COLO668 (cell line): ENCODE data around the gene RALGAPA1.
"Not testable (repeated sequence)": the region's sequence is repeated elsewhere in the genome, so short reads cannot be mapped to it uniquely, and the experiment has no call there.

Experiments
- DNase-seq: peaks from one replicate; lab custom pipeline; 2025; ENCODE audit not compliant: unreplicated experiment; lab: John Stamatoyannopoulos, UW

RALGAPA1 gene

DNA sequence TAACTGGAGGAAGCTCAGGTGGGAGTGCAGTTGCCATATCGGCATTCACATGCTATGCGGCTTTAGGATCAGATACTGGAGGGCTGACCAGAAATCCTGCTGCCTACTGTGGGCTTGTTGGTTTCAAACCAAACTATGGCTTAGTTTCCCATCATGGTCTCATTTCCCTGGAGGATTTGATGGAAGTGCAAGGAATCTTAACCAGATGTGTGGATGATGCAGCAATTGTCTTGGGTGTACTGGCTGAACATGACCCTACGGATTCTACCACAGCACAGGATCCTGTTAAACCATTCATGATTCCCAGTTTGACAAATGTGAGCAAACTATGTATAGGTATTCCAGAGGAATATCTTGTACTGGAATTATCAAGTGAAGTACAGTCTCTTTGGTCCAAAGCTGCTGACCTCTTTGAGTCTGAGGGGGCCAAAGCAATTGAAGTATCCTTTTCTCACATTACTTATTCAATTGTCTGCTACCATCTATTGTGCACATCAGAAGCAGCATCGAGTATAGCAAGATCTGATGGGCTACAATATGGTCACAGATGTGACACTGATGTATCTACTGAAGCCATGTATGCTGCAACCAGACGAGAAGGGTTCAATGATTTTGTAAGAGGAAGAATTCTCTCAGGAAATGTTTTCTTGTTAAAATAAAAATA, 42.9 kb downstream of the RALGAPA1 start:
- no peak for DNase-seq

DNA sequence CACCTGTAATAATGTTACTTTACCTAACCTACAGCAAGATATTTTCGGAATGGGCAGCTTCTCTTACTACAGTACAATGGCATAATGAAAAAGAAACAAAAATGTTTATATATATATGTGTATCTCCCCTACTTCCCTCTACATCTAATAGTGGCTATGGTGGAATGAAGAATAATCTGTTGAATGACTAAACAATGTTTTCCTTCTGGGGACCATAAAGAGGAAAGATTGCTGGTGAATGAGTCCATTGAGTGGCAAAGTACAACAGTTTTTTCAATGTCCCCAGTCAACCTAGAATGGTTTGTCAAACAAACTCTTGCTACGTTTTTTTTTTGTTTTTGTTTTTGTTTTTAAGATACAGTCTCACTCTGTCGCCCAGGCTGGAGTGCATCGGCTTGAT, 47.2 kb downstream of the RALGAPA1 start:
- no peak for DNase-seq

DNA sequence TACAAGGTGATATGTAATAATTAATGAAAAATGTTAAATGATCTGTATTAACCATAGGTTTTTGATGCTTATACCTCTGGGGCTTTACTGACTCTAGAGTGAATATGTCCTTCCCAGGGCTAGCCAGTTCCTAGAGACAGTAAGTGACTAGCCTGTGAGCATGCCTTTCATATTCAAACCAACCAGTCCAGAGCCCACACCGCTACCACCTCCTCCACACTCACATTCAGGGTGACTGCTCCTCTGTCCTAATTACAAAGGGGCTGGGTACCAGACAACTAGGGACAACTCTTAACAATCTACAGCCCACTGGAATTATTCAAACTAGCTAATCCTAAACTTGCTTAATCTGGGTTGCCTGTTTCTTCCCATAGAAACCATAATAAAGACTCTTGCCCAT, 49.0 kb downstream of the RALGAPA1 start:
- DNase-seq, result no peak

DNA sequence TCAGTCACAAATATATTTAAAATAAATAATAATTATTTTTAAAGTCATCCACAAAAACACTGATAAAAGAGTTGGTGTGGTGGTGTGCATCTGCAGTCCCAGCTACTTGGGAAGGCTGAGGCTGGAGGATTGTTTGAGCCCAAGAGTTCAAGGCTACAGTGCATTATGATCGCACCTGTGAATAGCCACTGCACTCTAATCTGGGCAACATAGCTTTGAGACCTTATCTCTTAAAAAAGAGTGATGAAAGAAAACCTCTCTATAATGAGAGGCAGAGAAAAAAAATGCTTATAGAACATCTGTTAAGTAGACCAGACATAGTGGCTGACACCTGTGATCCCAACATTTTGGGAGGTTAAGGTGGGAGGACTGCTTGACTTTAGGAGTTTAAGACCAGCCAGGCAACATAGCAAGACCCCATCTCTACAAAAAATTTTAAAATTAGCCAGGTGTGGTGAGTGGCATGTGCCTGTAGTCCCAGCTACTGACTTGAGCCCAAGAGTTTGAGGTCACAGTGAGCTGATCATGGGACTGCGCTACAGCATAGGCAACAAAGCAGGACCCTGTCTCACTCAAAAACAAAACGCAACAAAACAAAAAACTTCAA, 50.5 kb downstream of the RALGAPA1 start:
- no peak for DNase-seq

DNA sequence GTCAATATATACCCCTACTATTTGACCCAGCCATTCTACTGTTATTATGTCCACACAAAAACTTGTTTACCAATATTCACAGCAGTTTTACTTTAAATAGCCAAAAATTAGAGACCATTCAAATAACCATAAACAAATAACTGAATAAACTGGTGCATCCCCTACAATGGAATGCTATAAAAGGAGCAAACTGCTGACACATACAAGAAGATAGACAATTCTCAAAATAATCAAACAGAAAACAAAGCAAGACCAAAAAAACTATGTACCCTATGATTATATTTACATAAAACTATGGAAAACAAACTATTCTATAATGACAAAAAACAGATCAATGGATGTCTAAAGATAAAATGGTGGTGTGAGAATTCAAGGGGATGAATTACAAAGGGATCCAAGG, 54.4 kb downstream of the RALGAPA1 start:
- DNase-seq, result no peak

DNA sequence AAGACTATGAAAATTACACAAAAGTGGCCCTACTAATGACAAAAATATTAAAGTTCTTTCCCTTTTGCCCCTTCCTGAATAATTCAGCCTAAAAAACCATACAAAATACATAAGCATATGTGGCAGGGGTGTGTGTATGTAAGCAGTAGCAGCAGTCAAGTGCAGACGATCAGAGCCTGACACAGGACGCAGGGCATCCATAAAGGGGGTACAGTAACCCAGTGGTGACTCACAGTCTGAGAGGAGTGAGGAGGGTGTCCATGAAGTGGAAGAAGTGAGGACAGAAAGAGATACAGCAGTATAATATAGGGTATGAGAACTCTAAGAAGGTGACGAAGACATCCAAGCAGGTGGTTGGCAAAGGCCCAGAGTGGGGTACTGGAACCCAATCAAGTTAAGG, 56.7 kb downstream of the RALGAPA1 start:
- DNase-seq, result no peak

DNA sequence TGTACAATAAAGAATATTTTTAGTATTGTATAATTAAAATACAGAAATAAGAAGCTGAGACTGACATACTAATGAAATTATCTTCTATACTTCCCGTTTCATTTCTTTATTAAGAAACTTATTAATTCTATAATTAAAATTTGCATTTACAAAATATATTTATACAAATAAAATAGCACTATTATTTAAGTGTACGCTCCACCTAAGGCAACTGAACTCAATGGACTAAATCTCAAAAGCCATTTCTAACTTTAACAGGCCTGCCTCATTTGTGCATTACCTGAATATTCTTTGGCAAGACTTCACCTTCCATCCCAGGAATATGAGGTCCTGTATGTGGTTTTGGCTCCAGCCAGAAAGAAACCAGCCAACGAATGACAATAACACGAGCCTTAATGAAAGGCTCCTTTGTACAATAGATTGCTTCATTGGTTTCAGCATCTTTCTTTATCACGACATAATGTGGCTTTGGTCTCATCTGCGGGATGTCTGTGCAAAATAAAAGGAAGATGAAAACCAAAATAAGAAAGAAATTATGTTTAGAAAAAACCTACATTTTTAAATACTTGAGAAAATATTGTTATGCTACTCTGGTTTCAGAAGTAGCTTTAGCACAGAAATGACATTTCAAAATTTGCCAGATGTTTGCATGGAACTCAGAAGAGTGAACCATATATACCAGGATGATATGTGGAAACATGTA, 58.7 kb downstream of the RALGAPA1 start:
- DNase-seq, result no peak

DNA sequence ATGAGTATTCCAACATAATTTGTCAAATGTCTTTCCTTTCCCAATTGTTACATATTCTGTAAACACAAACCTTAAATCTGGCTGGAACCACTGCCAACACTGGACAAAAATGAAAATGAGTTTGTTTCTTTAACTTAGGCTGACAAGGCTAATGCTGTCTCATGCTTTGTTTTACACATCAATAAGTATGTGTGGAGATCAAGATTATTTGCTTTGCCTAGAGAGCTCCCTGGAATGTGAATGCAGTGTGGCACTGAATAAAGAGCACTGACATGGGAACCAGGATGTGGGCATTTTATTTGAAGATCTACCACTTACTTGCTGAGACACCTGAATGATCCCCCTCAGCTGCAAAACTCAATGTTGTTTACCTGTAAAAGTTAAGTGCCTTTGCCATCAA, 61.7 kb downstream of the RALGAPA1 start:
- no peak for DNase-seq

DNA sequence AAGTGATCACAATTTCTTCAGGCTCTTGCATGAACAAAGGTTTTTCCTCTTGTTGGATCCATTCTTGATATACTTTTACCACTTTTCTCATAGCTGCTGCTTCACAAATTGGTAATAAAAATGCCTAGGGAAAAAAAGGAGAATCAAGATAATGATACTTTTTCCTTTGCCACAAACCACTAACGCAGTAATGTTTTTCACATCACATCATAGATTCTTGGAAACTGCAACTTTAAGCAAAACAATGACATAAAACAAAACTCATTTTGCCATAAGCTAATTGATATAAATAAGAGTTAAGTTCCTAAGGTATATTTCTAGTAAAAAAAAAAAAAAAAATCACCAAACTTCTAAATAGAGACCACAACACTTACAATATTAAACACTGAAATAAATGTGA, 66.7 kb downstream of the RALGAPA1 start:
- no peak for DNase-seq

DNA sequence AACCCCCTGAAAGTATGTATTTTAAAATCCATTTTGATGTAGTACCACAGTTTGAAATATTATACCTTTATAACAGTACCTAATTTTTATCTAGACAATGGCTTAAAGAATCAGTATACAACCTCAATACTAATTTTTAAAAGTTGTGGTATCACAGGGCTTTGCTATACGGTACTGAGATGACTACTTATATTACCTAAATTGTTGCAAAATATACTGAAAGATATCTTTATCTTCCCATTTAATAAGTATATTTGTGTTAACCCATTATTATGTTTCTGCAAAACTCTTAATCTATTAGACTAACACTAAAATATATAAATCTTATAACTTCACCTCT, 67.1 kb downstream of the RALGAPA1 start:
- no peak for DNase-seq

DNA sequence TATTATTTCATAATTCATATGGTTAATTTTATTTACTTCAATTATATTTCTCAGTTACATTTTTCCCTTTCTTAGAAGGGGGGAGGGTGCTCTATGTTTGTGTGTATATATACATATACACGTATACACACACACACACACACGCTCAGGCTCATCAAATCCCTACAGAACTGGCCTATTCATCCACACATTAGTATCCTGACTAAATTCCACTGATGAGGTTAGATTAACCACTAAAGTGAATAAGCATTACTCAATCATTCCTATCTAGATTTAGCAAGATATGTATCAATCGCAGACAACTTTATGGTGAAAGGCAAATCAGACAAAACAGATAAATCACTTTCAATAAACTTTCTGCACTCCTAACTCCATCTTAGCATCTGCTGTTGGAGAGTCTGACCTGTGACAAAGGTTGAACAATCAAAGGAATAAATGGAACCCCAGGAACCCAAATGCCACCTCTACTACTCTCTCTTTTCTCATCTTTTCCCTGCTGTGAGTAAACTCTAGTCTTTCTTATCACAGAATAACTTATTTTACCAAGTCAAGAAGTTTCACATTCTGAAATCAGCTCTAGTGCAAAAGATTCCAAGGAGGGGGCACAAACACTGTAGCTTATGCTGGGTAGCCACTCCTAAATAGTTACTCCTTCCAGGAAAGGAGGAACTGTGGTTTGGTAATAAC, 67.6 kb downstream of the RALGAPA1 start:
- no peak for DNase-seq

DNA sequence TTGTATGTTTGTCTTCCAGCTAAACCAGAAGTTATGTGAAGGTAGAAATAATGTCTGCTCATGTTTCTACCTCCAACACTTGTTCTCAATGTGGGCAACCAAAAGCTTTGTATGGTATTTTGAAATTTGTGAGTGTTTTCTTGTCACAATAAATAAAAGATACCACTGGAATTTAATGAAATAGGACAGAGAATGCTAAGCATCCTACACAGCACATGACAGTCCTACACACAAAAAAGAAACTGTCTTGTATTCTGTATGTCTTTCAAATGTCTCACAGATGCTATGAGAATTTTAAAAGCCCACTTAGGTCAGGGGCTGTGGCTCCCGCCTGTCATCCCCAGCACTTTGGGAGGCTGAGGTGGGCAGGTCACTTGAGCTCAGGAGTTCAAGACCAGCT, 68.9 kb downstream of the RALGAPA1 start:
- no peak for DNase-seq

DNA sequence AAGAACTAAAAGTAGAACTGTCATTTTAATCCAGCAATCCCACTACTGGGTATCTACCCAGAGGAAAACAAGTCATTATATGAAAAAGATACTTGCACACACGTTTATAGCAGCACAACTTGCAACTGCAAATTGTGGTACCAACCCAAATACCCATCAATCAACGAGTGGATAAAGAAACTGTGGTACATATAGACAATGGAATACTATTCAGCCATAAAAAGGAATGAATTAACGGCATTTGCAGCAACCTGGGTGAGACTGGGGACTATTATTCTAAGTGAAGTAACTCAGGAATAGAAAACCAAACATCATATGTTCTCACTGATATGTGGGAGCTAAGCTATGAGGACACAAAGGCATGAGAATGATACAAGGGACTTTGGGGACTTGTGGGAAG, 73.9 kb downstream of the RALGAPA1 start:
- not testable (repeated sequence) for DNase-seq

DNA sequence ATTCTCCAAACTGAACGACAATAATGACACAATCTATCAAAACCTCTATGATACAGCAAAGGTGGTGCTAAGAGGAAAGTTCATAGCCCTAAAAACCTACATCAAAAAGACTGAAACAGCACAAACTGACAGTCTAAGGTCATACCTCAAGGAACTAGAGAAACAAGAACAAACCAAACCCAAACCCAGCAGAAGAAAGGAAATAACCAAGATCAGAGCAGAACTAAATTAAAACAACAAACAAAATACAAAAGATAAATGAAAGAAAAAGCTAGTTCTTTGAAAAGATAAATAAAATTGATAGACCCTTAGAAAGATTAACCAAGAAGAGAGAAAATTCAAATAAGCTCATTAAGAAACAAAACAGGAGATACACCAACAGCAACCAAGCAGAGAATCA, 75.6 kb downstream of the RALGAPA1 start:
- DNase-seq, result not testable (repeated sequence)

DNA sequence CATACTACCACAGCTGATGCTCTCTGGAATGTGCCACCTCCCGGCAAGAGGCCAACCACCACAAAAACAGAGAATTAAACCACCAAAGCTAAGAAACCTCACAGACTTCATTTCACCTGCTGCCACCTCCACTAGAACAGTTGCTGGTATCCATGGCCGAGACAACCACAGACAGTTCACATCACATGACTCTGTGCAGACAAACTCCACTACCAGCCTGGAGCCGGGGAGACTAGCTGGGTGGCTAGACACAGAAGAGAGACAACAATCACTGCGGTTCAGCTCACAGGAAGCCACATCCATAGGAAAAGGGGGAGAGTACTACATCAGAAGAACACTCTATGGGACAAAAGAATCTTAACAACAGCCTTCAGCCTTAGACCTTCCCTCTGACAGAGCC, 78.2 kb downstream of the RALGAPA1 start:
- no peak for DNase-seq

DNA sequence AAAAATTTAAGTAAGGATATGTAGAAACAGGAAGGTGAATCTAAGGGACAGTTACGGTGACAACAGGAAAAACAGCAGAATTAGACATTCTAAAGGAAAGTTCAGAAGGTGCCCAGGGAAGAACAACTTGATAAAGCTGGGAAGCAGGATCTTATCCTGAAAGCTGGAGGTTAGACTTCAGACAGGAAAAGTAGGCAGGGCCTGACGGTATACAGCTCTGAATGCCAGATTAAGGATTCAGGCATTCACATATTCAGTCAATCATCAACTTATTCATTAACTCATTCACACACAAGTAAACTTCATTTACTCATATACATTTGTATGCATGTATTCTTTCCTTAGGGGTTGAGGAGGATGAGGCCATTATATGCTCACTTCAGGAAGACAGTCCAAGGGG, 81.3 kb downstream of the RALGAPA1 start:
- no peak for DNase-seq

DNA sequence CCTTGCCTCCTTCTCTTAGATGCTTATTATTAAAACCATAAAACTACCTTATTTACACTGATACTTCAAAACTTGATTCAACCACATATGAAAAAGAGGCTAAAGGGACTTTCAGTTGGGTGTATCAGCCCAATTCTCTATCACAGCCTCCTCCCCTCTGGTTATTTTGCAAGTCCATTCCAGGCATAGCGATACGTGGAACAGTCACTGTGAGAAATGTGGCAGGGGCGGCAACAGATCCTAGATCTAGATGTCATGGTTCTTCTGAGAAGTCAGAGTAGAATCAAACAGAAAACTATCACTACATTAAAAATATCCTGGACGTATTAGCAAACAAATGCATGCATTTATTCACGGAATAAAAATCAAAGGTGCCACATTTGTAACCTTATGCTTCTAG, 83.2 kb downstream of the RALGAPA1 start:
- DNase-seq, result no peak

DNA sequence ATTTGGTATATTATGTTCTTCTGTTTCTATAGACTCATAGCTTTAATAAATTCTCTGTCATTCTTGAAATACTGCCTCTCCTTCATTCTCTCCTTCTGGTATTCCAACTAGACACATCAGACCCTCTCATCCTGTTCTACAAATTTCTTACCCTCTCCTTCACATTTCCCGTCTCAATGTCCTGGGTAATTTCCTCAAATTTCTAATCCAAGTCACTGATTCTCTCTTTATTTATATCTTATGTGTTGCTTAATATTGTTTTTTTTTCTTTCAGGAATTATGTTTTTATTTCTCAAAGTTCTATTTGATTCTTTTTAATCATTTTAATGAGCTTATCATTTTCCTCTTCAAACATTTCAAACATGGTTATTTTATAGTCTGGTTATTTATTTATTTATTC, 94.0 kb downstream of the RALGAPA1 start:
- no peak for DNase-seq

DNA sequence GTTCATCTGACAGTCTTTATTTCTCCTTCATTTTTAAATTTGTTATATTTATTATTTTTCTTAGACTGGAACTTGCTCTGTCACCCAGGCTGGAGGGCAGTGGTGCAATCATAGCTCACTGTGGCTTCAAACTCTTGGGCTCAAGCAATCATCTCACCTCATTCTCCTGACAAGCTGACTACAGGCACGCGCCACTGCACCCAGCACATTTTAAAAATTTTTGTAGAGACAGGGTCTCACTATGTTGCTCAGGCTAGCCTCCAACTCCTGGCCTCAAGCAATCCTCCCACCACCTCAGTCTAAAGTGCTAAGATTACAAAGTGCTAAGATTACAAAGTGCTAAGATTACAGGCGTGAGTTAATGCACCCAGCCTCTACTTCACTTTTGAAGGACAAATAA, 96.6 kb downstream of the RALGAPA1 start:
- no peak for DNase-seq

DNA sequence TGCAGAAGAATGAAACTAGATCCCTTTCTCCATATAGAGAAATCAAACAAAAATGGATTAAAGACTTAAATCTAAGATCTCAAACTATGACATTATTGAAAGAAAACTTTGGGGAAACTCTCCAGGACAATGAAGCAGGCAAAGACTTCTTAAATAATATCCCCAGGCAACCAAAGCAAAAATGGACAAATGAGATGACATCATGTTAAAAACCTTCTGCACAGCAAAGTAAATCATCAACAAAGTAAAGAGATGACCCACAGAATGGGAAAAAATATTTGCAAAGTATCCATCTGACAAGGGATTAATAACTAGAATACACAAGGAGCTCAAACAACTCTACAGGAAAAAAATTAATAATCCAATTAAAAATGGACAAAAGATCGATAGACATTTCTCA, 101.0 kb downstream of the RALGAPA1 start:
- DNase-seq, result no peak

DNA sequence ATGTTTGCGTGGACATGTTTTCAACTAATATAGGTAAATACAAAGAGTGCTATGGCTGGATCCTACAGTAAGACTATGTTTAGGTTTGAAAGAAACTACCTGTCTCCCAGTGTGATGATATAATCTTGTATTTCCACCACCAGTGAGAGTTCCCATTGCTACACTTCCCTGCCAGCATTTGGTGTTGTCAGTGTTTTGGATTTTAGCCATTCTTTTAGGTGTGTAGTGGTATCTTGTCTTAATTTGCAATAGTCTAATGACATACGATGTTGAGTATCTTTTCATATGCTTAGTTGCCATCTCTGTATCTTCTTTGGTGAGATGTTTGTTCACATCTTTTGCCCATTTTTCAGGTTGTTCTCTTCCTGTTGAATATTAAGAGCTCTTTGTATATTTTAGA, 103.5 kb downstream of the RALGAPA1 start:
- DNase-seq, result no peak
